Measurements from ENCODE around the gene PTPRT.

Gene PTPRT

GRCh38 chr20:42979720-42980119 lies 210.0 kb downstream of the PTPRT start:
- no peak for DNase-seq (ENCODE audit: low read depth)
- H3K4me3 ChIP-seq (ENCODE audit: low read depth, low read length) = no peak overlapping the region
- no peak for TF ChIP-seq POLR2A (IDR thresholded peaks at IDR 0.05; ENCODE audit: extremely low read depth, insufficient read length)
- no peak for TF ChIP-seq MYC (IDR thresholded peaks at IDR 0.05; ENCODE audit: low read depth, low read length)
- TF ChIP-seq, protein P1, sequence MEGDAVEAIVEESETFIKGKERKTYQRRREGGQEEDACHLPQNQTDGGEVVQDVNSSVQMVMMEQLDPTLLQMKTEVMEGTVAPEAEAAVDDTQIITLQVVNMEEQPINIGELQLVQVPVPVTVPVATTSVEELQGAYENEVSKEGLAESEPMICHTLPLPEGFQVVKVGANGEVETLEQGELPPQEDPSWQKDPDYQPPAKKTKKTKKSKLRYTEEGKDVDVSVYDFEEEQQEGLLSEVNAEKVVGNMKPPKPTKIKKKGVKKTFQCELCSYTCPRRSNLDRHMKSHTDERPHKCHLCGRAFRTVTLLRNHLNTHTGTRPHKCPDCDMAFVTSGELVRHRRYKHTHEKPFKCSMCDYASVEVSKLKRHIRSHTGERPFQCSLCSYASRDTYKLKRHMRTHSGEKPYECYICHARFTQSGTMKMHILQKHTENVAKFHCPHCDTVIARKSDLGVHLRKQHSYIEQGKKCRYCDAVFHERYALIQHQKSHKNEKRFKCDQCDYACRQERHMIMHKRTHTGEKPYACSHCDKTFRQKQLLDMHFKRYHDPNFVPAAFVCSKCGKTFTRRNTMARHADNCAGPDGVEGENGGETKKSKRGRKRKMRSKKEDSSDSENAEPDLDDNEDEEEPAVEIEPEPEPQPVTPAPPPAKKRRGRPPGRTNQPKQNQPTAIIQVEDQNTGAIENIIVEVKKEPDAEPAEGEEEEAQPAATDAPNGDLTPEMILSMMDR (IDR thresholded peaks at IDR 0.05; ENCODE audit: low read depth, low read length) = no peak
- TF ChIP-seq, protein P2, sequence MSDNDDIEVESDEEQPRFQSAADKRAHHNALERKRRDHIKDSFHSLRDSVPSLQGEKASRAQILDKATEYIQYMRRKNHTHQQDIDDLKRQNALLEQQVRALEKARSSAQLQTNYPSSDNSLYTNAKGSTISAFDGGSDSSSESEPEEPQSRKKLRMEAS (IDR thresholded peaks at IDR 0.05; ENCODE audit: low read depth, low read length) = no peak

- TF ChIP-seq, protein P2 (IDR thresholded peaks at IDR 0.05; ENCODE audit: low read depth, low read length) = no peak
- TF ChIP-seq, protein P1 (IDR thresholded peaks at IDR 0.05; ENCODE audit: low read depth, low read length) = no peak
- TF ChIP-seq POLR2A (IDR thresholded peaks at IDR 0.05; ENCODE audit: extremely low read depth, insufficient read length) (no peak), MYC (IDR thresholded peaks at IDR 0.05; ENCODE audit: low read depth, low read length) (no peak)
- DNase-seq (ENCODE audit: low read depth) = no peak
- no peak overlapping the region for H3K4me3 ChIP-seq (ENCODE audit: low read depth, low read length)
These were observed 211.3 kb downstream of the PTPRT start for GRCh38 chr20:42978184-42978974.

GRCh38 chr20:42975974-42976373 lies 213.7 kb downstream of the PTPRT start:
- TF ChIP-seq, protein P2 (IDR thresholded peaks at IDR 0.05; ENCODE audit: low read depth, low read length) = no peak
- no peak for TF ChIP-seq MYC (IDR thresholded peaks at IDR 0.05; ENCODE audit: low read depth, low read length)
- TF ChIP-seq, protein P1 (IDR thresholded peaks at IDR 0.05; ENCODE audit: low read depth, low read length) = no peak
- no peak for TF ChIP-seq POLR2A (IDR thresholded peaks at IDR 0.05; ENCODE audit: extremely low read depth, insufficient read length)
- H3K4me3 ChIP-seq (ENCODE audit: low read depth, low read length) = no peak overlapping the region
- DNase-seq (ENCODE audit: low read depth) = no peak

DNA sequence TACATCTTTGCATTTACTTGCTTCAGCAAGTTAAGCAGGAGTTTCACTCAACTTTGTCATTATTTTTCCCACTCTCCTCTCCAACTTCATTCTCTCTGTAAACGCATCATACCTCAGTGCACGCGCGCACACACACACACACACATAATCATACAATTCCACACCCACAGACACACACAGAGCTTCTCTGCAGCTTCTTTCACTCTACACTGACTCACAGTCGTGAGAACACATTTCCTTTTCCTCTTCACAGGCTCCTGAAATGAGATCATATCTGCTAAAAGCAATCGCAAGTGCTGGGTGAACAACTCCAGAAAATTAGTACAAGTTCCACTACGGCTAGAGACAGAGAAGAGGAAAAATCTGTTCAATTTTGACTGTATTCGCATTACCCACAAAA lies 215.4 kb downstream of the PTPRT start:
- DNase-seq (ENCODE audit: low read depth) = no peak
- TF ChIP-seq, protein P1 (IDR thresholded peaks at IDR 0.05; ENCODE audit: low read depth, low read length) = no peak
- TF ChIP-seq, protein P2 (IDR thresholded peaks at IDR 0.05; ENCODE audit: low read depth, low read length) = no peak
- TF ChIP-seq POLR2A (IDR thresholded peaks at IDR 0.05; ENCODE audit: extremely low read depth, insufficient read length) = no peak
- no peak for TF ChIP-seq MYC (IDR thresholded peaks at IDR 0.05; ENCODE audit: low read depth, low read length)
- H3K4me3 ChIP-seq (ENCODE audit: low read depth, low read length) = no peak overlapping the region

- H3K4me3 ChIP-seq (ENCODE audit: low read depth, low read length) = no peak overlapping the region
- DNase-seq (ENCODE audit: low read depth) = no peak
- TF ChIP-seq MYC (IDR thresholded peaks at IDR 0.05; ENCODE audit: low read depth, low read length) (no peak), POLR2A (IDR thresholded peaks at IDR 0.05; ENCODE audit: extremely low read depth, insufficient read length) (no peak)
- TF ChIP-seq, protein P2 (IDR thresholded peaks at IDR 0.05; ENCODE audit: low read depth, low read length) = no peak
- TF ChIP-seq, protein P1 (IDR thresholded peaks at IDR 0.05; ENCODE audit: low read depth, low read length) = no peak
These were observed 217.1 kb downstream of the PTPRT start for GRCh38 chr20:42972591-42972990.

Measured in NB4 (cell line).